ENCODE results near the gene PAQR4. TPM values are rescaled to one million over a fixed set of nuclear protein-coding genes. Genes with fewer than 3 reads are reported as not detected.

Gene PAQR4
- total and polyA plus RNA-seq, 2 of the 13 experiments (the other 11 are each of a cell fraction or from before 2014, with no cell fraction given) = 15.9 to 24.8 TPM

DNA sequence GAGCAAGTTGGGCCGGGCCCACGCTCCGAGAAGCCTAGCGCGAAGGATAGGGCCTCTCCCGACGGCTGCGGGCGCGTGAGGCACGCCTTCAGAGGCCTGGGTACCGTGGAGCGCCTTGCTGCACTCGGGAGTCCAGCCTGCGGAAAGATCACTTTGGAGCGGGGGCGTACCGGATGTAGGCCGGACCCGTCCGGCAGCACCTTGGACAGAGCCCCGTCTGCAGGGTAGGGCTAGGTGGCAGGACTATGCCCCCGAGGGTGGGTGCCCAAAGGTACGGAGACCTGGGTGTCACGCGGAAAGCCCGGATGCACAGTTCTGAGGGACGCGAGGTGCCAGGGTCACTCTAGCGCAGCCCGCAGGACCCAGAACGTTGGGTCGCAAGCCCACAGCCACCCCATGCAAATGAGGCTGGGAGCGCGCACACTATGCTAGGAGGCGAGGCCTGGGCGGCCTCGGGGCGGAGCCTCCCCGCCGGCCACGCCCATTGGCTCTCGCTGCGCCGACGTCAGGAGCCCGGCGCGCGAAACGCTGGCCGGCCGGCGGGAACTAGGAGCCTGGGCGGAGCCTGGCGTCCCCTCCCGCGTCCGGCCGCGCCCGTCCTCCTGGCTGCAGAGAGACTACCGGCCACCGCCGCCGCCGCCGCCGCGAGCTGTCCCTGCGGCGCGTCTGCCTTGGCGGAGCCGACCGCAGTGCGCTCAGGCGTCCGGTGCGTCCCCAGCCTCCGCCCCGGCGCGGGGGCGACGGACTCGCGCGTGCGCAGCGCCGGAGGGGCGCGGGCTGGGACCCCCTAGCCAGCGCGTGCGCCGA is at the start of gene PAQR4 (continued):
- TF ChIP-seq ATF7 (IDR thresholded peaks at IDR 0.05) (no peak; the same call in 1 of the 2 replicates), ATF7 (CRISPR knock-in tag; IDR thresholded peaks at IDR 0.05) (peak; percentile 67), EEA1 (CRISPR knock-in tag; IDR thresholded peaks at IDR 0.05; ENCODE audit: borderline replicate concordance) (peak; percentile 68; the same call in 1 of the 2 replicates), MXD4 (CRISPR knock-in tag; IDR thresholded peaks at IDR 0.05) (peak; percentile 96), PREB (CRISPR knock-in tag; IDR thresholded peaks at IDR 0.05) (no peak; the same call in 1 of the 2 replicates), BCL6 (CRISPR knock-in tag; IDR thresholded peaks at IDR 0.05) (peak; percentile 49), HMG20A (CRISPR knock-in tag; IDR thresholded peaks at IDR 0.05; ENCODE audit: borderline replicate concordance) (0 out of 2 replicates have a peak, but pooled peaks have one; percentile 29), PLRG1 (conservative IDR thresholded peaks at IDR 0.05) (no peak), RXRB (CRISPR knock-in tag; IDR thresholded peaks at IDR 0.05; ENCODE audit: borderline replicate concordance) (peak; percentile 76; the same call in 1 of the 2 replicates), REPIN1 (CRISPR knock-in tag; IDR thresholded peaks at IDR 0.05; ENCODE audit: borderline replicate concordance, low read depth) (peak; percentile 56; the same call in 1 of the 2 replicates), MTERF4 (CRISPR knock-in tag; IDR thresholded peaks at IDR 0.05) (peak; percentile 100), ZNF543 (CRISPR knock-in tag; IDR thresholded peaks at IDR 0.05) (peak; percentile 96), HDAC2 (CRISPR knock-in tag; IDR thresholded peaks at IDR 0.05) (peak; percentile 96), ATM (IDR thresholded peaks at IDR 0.05; ENCODE audit: borderline replicate concordance) (no peak), NFE2L2 (IDR thresholded peaks at IDR 0.05; ENCODE audit: low read length) (no peak), NFYB (CRISPR knock-in tag; IDR thresholded peaks at IDR 0.05) (peak; percentile 80), ZNF556 (CRISPR knock-in tag; IDR thresholded peaks at IDR 0.05; ENCODE audit: borderline replicate concordance) (peak; percentile 96), SAP130 (CRISPR knock-in tag; IDR thresholded peaks at IDR 0.05; ENCODE audit: low read depth) (peak; percentile 99), GABPA (IDR thresholded peaks at IDR 0.05; ENCODE audit: low read depth, low read length) (peak; percentile 66), GABPA (CRISPR knock-in tag; IDR thresholded peaks at IDR 0.05; ENCODE audit: low read depth) (peak; percentile 86)
- TF ChIP-seq, protein P1, sequence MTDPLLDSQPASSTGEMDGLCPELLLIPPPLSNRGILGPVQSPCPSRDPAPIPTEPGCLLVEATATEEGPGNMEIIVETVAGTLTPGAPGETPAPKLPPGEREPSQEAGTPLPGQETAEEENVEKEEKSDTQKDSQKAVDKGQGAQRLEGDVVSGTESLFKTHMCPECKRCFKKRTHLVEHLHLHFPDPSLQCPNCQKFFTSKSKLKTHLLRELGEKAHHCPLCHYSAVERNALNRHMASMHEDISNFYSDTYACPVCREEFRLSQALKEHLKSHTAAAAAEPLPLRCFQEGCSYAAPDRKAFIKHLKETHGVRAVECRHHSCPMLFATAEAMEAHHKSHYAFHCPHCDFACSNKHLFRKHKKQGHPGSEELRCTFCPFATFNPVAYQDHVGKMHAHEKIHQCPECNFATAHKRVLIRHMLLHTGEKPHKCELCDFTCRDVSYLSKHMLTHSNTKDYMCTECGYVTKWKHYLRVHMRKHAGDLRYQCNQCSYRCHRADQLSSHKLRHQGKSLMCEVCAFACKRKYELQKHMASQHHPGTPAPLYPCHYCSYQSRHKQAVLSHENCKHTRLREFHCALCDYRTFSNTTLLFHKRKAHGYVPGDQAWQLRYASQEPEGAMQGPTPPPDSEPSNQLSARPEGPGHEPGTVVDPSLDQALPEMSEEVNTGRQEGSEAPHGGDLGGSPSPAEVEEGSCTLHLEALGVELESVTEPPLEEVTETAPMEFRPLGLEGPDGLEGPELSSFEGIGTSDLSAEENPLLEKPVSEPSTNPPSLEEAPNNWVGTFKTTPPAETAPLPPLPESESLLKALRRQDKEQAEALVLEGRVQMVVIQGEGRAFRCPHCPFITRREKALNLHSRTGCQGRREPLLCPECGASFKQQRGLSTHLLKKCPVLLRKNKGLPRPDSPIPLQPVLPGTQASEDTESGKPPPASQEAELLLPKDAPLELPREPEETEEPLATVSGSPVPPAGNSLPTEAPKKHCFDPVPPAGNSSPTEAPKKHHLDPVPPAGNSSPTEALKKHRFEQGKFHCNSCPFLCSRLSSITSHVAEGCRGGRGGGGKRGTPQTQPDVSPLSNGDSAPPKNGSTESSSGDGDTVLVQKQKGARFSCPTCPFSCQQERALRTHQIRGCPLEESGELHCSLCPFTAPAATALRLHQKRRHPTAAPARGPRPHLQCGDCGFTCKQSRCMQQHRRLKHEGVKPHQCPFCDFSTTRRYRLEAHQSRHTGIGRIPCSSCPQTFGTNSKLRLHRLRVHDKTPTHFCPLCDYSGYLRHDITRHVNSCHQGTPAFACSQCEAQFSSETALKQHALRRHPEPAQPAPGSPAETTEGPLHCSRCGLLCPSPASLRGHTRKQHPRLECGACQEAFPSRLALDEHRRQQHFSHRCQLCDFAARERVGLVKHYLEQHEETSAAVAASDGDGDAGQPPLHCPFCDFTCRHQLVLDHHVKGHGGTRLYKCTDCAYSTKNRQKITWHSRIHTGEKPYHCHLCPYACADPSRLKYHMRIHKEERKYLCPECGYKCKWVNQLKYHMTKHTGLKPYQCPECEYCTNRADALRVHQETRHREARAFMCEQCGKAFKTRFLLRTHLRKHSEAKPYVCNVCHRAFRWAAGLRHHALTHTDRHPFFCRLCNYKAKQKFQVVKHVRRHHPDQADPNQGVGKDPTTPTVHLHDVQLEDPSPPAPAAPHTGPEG (CRISPR knock-in tag; IDR thresholded peaks at IDR 0.05) = peak; percentile 56; the same call in 1 of the 2 replicates
- TF ChIP-seq, protein P2, sequence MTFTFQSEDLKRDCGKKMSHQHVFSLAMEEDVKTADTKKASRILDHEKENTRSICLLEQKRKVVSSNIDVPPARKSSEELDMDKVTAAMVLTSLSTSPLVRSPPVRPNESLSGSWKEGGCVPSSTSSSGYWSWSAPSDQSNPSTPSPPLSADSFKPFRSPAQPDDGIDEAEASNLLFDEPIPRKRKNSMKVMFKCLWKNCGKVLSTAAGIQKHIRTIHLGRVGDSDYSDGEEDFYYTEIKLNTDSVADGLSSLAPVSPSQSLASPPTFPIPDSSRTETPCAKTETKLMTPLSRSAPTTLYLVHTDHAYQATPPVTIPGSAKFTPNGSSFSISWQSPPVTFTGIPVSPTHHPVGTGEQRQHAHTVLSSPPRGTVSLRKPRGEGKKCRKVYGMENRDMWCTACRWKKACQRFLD (CRISPR knock-in tag; IDR thresholded peaks at IDR 0.05; ENCODE audit: borderline replicate concordance) = peak; percentile 87; the same call in 1 of the 2 replicates
